Activated CD4-positive, alpha-beta memory T cell treated with anti-CD3 and anti-CD28 coated beads for 36 hours (primary cell): ENCODE measurements around the gene VPS16. TPM values are rescaled to one million over a fixed set of nuclear protein-coding genes. Genes with fewer than 3 reads are reported as not detected.
A peak's percentile ranks its signal among the peaks of the same experiment; 100 is the strongest.

ENCODE experiments used
- CTCF ChIA-PET: fragments of 350-600 bp; sonication (Branson Sonifier 250); formaldehyde crosslinking; loops from one replicate; lab custom pipeline; 2021; ENCODE audit warnings: antibody characterized with exemption, inconsistent platforms; lab: Charles Lee
- POLR2A ChIA-PET: fragments of 350-600 bp; sonication (Branson Sonifier 250); formaldehyde crosslinking; loops from one replicate; lab custom pipeline; 2021; ENCODE audit warnings: antibody characterized with exemption; lab: Charles Lee
- DNase-seq: peaks from one replicate; pipeline ENCODE4 v3.0.0-alpha.2; 2020
- H3K27ac Mint-ChIP-seq: one replicate; pipeline ENCODE4 v1.8.0; 2021; ENCODE audit warnings: mixed read lengths
- H3K27me3 Mint-ChIP-seq: one replicate; pipeline ENCODE4 v1.8.0; 2021; ENCODE audit warnings: mixed read lengths
- H3K36me3 Mint-ChIP-seq: one replicate; pipeline ENCODE4 v1.8.0; 2021; ENCODE audit warnings: mixed read lengths
- H3K4me1 Mint-ChIP-seq: one replicate; pipeline ENCODE4 v1.8.0; 2021; ENCODE audit warnings: low read depth, mixed read lengths
- H3K4me3 Mint-ChIP-seq: one replicate; pipeline ENCODE4 v1.8.0; 2021; ENCODE audit warnings: mild to moderate bottlenecking, mixed read lengths
- H3K9me3 Mint-ChIP-seq: one replicate; pipeline ENCODE4 v1.8.0; 2021; ENCODE audit warnings: mixed read lengths
- intact Hi-C: fragments of 100-400 bp; cut with micrococcal nuclease; formaldehyde crosslinking; loops from one replicate; pipeline ENCODE4 v1.15.1; 2023
- total RNA-seq, 2 experiments: library from RNA; stranded (reverse); gene quantifications; one replicate each; pipeline ENCODE4 v1.2.3, GENCODE V29; 2021

VPS16 gene
- 10 to 100 TPM; 51.2 to 53.0 TPM for total RNA-seq

DNA sequence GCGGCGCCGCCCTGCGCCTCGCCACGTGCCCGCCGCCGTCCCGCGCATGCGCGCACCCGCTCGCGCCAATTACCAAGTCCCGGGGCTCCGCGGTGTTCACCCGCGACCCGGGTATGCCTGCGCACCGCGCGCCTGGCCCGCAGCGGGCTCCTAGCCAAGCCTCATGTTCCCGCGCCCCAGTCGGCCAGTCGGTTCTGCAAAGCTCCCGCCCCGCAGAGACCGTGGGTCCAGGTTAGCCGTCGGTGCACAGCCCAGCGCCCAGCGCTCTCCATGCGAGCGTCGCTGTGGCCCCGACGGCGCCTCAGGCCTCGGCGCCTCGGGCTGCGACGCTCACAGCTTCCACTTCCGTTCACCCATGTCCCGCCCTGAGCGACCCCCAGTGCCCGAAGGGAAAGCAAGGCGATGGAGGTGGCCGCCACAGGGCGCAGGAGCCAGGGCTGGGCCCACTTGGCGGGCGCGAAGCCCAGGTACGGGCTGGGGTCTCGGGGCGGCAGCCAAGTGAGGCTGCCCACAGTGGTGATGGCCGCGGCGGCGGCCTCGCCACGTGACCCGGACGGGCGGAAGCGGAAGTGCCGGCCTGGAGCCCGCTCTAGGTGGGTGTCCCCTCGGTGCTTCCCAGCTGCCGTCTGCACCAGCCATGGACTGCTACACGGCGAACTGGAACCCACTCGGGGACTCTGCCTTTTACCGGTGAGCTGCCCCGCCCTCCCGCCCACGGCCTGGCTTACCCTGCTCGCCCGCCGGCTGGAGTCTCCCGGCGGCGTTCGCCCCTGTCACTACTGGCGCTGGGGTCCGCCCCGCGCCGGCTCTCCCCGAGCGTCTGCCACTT, at the start of gene VPS16, which contains the start of gene PCED1A:
VPS16 (plus strand) TSS at position 608 of the 829 bp plus-strand sequence; CDS start at position 638, 30 bp downstream.
PCED1A (minus strand) TSS at position 518 of the 829 bp plus-strand sequence. CDS start 743 bp downstream, outside the sequence.
- peaks cover 36% of the 10 kb centered on the region for H3K4me1 Mint-ChIP-seq
- peak within 1 kb of the TSS; percentile 84 for H3K4me3 Mint-ChIP-seq
- ChIA-PET POLR2A (interaction anchor here (0.7 to 2.2 kb wide), 4 partner anchors 8 to 146 kb away, joined by 3 to 4 read pairs (median 4); partner anchors contain the start of gene PTPRA), CTCF (interaction anchor here (1.0 kb wide), 1 partner anchor 87 kb away, joined by 3 read pairs; no protein-coding TSS in a partner anchor)
- intact Hi-C loops = loop anchor here (1.0 kb wide), 1 partner anchor 32 kb away; no protein-coding TSS in a partner anchor
- no peaks in the 10 kb centered on the region for H3K9me3 Mint-ChIP-seq
- peak; percentile 92 for DNase-seq
- no peaks in the 10 kb centered on the region for H3K27me3 Mint-ChIP-seq
- peak within 1 kb of the TSS; percentile 85 for H3K27ac Mint-ChIP-seq
- peaks cover under 1% of the 10 kb centered on the region for H3K36me3 Mint-ChIP-seq

- no peak overlapping the region for H3K27ac Mint-ChIP-seq
- no peaks in the 10 kb centered on the region for H3K4me1 Mint-ChIP-seq
- DNase-seq = no peak
- ChIA-PET CTCF (interaction anchor here (1.0 kb wide), 1 partner anchor 41 kb away, joined by 3 read pairs; no protein-coding TSS in a partner anchor), POLR2A (interaction anchor here (0.6 kb wide), 1 partner anchor 1643 kb away, joined by 3 read pairs; no protein-coding TSS in a partner anchor)
- intact Hi-C loops = no loop called here
- no peaks in the 10 kb centered on the region for H3K36me3 Mint-ChIP-seq
- H3K4me3 Mint-ChIP-seq = no peak overlapping the region
- H3K9me3 Mint-ChIP-seq = no peaks in the 10 kb centered on the region
- H3K27me3 Mint-ChIP-seq = peaks cover 38% of the 10 kb centered on the region
Observed at GRCh38 chr20:2793471-2793870, 47.1 kb upstream of the VPS16 start.

DNA sequence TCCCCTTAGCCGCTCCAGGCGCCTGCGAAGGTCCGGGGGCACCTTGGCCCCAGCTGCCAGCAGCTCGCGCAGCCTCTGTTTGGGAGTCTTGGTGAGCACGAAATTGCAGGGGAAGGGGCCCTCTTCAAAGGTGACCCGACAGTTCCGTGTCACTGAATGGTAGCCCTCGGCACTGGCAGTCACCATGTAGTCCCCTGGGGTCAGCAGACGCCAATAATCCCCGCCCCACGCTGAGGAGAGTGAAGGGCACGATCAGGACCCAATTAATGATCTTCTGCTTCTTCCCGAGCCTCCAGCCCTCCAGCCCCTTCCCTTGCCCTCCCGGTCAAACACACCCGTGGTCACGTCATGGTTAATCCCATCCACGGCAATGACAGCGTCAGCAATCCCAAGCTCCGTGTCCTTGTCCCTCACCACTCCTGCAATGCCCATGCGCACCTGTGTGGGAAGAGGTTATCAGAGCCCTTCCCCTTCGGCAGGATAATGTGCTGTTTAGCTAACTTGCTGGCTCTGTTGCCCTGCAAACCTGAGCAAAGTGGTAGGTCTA, 46.3 kb upstream of the VPS16 start:
- no peak overlapping the region for H3K4me3 Mint-ChIP-seq
- CTCF ChIA-PET = interaction anchor here (1.0 kb wide), 1 partner anchor 42 kb away, joined by 3 read pairs; no protein-coding TSS in a partner anchor
- no peaks in the 10 kb centered on the region for H3K36me3 Mint-ChIP-seq
- H3K27me3 Mint-ChIP-seq = peaks cover 42% of the 10 kb centered on the region
- POLR2A ChIA-PET = interaction anchor here (0.6 kb wide), 1 partner anchor 190 kb away, joined by 3 read pairs; no protein-coding TSS in a partner anchor
- H3K4me1 Mint-ChIP-seq = no peaks in the 10 kb centered on the region
- H3K27ac Mint-ChIP-seq = no peak overlapping the region
- intact Hi-C loops = no loop called here
- H3K9me3 Mint-ChIP-seq = no peaks in the 10 kb centered on the region
- DNase-seq = no peak

DNA sequence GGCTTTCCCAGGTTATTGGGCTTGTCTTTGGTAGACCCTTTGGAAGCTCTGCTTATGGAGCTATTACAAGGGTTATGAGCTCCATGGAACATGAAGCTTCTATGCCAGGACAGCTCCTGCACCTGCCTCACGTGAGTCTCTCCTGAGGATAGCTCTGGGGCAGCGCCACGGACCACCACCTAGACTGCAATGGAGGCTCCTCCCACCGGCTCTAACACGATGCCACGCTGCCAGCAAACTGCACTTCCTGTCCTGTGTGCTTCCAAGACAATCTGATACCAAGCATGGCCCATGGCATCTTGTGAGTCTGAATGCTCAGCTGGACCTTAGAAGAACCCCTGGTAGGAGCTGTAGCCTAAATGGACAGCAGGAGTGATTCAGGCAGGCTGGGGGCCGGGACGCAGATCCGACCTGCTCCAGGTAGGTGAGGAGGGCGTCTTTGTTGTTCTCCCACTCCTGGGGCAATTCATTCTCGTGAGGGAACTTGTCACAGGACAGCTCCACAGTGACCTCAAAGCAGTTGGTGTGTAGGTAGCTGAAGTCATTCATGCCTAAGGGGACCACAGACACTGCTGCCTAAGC, 45.6 kb upstream of the VPS16 start:
- no peak for DNase-seq
- POLR2A ChIA-PET = no interaction called here
- H3K27ac Mint-ChIP-seq = no peak overlapping the region

DNA sequence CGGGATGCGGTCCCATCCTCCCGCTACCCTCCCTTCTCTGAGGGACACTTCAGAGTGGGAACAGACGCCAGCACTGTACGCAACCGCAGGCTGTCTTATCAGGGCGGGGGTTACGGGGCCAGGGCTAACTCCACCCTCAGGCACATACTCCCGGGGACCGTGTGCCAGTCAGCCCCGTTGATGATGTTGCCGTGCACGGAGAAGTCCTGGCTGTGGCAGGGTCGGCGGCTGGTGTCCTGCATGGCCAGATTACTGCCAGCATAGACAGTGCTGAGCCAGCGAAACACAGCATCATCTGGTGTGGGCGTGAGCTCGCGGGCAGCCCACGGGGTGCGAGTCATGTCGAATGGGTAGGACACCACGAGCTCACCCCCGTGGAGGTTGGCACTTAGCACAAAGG, 45.1 kb upstream of the VPS16 start:
- Mint-ChIP-seq H3K36me3 (no peaks in the 10 kb centered on the region), H3K27ac (no peak overlapping the region), H3K4me1 (peaks cover 8% of the 10 kb centered on the region), H3K9me3 (no peaks in the 10 kb centered on the region), H3K4me3 (no peak overlapping the region), H3K27me3 (peaks cover 47% of the 10 kb centered on the region)
- ChIA-PET POLR2A (no interaction called here), CTCF (no interaction called here)
- intact Hi-C loops = no loop called here
- no peak for DNase-seq

More for the DNA sequence above, 45.6 kb upstream of the VPS16 start:
- H3K4me1 Mint-ChIP-seq = peaks cover 5% of the 10 kb centered on the region
- no peaks in the 10 kb centered on the region for H3K36me3 Mint-ChIP-seq
- peaks cover 46% of the 10 kb centered on the region for H3K27me3 Mint-ChIP-seq
- no peaks in the 10 kb centered on the region for H3K9me3 Mint-ChIP-seq
- intact Hi-C loops = no loop called here
- CTCF ChIA-PET = no interaction called here
- H3K4me3 Mint-ChIP-seq = no peak overlapping the region

DNA sequence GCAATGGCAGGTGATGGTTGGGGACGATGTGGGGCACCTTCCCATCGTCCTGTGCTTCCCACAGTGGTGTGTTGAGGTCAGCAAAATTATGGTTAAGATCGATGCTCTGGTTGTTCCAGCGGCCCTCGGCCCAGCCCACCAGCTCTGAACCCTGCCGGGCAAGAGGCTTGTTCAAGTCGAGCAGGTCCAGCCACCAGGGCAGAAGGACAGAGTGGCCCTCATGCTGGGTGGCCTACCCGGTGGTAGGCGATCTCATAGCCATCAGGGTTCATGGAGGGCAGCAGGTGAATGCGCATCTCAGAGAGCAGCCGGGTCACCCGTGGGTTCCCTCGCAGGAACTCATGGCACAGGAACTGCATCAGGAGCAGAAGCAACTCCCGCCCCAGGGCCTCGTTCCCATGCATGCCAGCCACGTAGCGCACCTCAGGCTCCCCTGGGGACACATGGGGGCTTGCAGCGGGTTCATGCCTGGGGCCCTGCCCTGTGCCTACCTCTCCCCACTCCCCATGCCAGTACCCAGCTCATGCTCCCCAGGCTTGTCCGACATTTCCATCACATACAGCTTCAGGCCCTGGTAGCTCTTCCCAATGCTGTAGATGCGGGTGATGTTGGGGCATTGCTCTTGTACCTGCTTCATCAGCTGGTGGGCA, 44.4 kb upstream of the VPS16 start:
- Mint-ChIP-seq H3K4me3 (no peak overlapping the region), H3K4me1 (peaks cover 13% of the 10 kb centered on the region), H3K27me3 (peaks cover 50% of the 10 kb centered on the region), H3K36me3 (no peaks in the 10 kb centered on the region), H3K27ac (no peak overlapping the region), H3K9me3 (no peaks in the 10 kb centered on the region)
- DNase-seq = no peak
- ChIA-PET POLR2A (no interaction called here), CTCF (no interaction called here)
- intact Hi-C loops = no loop called here

GRCh38 chr20:2797136-2797983, 43.2 kb upstream of the VPS16 start:
- intact Hi-C loops = no loop called here
- peaks cover 46% of the 10 kb centered on the region for H3K27me3 Mint-ChIP-seq
- no peak for DNase-seq
- CTCF ChIA-PET = interaction anchor here (1.1 kb wide), 1 partner anchor 43 kb away, joined by 3 read pairs; no protein-coding TSS in a partner anchor
- H3K27ac Mint-ChIP-seq = no peak overlapping the region
- no peaks in the 10 kb centered on the region for H3K9me3 Mint-ChIP-seq
- H3K36me3 Mint-ChIP-seq = no peaks in the 10 kb centered on the region
- peaks cover 16% of the 10 kb centered on the region for H3K4me1 Mint-ChIP-seq
- POLR2A ChIA-PET = no interaction called here
- no peak overlapping the region for H3K4me3 Mint-ChIP-seq

DNA sequence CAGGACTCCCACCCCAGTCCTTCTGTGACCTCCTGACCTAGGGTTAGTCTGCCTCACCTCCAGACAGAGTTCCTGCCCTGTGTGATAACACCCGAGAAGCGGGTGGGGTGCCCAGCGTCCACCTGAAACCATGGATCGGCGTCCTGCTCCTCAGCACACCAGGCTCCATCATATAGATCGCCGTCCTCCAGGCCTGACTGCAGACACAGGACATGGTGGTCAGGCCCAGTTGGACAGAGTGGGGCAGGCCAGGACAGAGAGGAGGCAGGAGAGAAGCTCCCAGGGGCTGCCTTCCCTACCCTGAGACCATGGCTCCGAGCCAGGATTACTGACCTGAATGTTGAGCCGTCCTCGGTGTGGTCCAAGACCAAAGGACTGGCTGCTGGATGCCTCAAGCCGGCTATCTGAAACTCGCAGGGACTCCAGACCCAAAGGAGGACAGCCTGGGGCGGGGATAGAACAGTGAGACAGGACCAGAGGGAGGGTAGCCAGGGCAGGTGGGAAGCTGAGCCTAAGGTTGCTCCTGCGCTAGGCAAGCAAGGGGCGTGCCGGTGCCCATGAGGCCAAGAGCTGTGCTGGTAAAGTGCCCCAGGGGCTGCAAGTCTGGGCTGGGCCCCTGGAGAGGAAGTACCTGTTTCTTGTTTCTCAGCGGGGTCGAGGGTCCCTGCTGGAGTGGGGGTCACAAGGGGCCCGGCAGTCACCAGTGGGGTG, 42.3 kb upstream of the VPS16 start:
- H3K27me3 Mint-ChIP-seq = peaks cover 49% of the 10 kb centered on the region
- ChIA-PET CTCF (interaction anchor here (0.7 to 1.1 kb wide), 2 partner anchors 44 to 45 kb away, joined by 3 read pairs; no protein-coding TSS in a partner anchor), POLR2A (no interaction called here)
- intact Hi-C loops = no loop called here
- no peaks in the 10 kb centered on the region for H3K36me3 Mint-ChIP-seq
- peaks cover 16% of the 10 kb centered on the region for H3K4me1 Mint-ChIP-seq
- no peak for DNase-seq
- no peaks in the 10 kb centered on the region for H3K9me3 Mint-ChIP-seq
- no peak overlapping the region for H3K4me3 Mint-ChIP-seq
- H3K27ac Mint-ChIP-seq = no peak overlapping the region

GRCh38 chr20:2798814-2799213, 41.7 kb upstream of the VPS16 start:
- POLR2A ChIA-PET = no interaction called here
- peaks cover 50% of the 10 kb centered on the region for H3K27me3 Mint-ChIP-seq
- H3K4me1 Mint-ChIP-seq = peaks cover 16% of the 10 kb centered on the region
- H3K27ac Mint-ChIP-seq = no peak overlapping the region
- no peaks in the 10 kb centered on the region for H3K36me3 Mint-ChIP-seq
- intact Hi-C loops = no loop called here
- H3K9me3 Mint-ChIP-seq = no peaks in the 10 kb centered on the region
- DNase-seq = no peak
- H3K4me3 Mint-ChIP-seq = no peak overlapping the region
- CTCF ChIA-PET = interaction anchor here (0.7 to 1.2 kb wide), 3 partner anchors 44 to 202 kb away, joined by 3 to 4 read pairs (median 3); no protein-coding TSS in a partner anchor

- no peaks in the 10 kb centered on the region for H3K9me3 Mint-ChIP-seq
- POLR2A ChIA-PET = interaction anchor here (0.6 kb wide), 1 partner anchor 39 kb away, joined by 3 read pairs; no protein-coding TSS in a partner anchor
- peaks cover 16% of the 10 kb centered on the region for H3K4me1 Mint-ChIP-seq
- intact Hi-C loops = no loop called here
- DNase-seq = no peak
- no peaks in the 10 kb centered on the region for H3K36me3 Mint-ChIP-seq
- H3K27ac Mint-ChIP-seq = no peak overlapping the region
- CTCF ChIA-PET = interaction anchor here (0.7 to 1.2 kb wide), 2 partner anchors 46 to 202 kb away, joined by 3 to 4 read pairs; no protein-coding TSS in a partner anchor
- H3K27me3 Mint-ChIP-seq = peaks cover 53% of the 10 kb centered on the region
- H3K4me3 Mint-ChIP-seq = peak overlapping the region; percentile 90
Observed at GRCh38 chr20:2799271-2799670, 41.3 kb upstream of the VPS16 start.
